Measurements from ENCODE around the gene SPATS2. TPM values are rescaled to one million over a fixed set of nuclear protein-coding genes. Genes with fewer than 3 reads are reported as not detected.
A peak's percentile ranks its signal among the peaks of the same experiment; 100 is the strongest.

Gene SPATS2
- total RNA-seq, 6 experiments from 2014 or later: 33.4 to 64.4 (median 50.9) TPM

DNA sequence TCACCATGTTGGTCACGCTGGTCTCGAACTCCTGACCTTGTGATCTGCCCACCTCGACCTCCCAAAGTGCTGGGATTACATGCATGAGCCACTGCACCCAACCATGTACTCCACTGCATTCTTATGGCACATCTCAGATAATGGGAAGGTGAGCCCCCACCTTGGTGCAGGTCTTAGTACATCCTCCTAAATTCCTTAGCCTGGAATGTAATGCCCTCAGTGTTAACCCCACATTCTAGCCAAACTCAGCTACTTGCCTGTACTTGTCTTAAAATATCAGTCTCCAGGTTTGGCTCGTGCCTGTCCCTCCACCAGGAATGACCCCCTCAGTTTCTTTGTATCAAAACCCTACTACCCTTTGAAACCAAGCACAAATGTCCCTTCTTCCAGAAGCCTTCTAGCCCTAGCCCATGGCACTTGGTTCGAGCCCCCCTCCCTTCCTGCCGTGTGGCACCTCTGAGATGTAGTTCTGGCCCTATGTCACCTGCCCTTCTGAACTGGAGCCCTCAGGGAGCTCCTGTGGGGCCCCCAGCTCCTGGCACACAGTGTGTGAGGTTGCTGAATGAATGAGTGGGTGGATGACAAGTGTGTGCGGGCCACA, 179.9 kb downstream of the SPATS2 start:
- no peak for DNase-seq
- Mint-ChIP-seq H3K27ac (no peak overlapping the region), H3K36me3 (ENCODE audit: low read depth) (no peaks in the 10 kb centered on the region), H3K27me3 (ENCODE audit: insufficient read depth) (peaks cover 47% of the 10 kb centered on the region), H3K4me3 (no peak overlapping the region), H3K9me3 (no peaks in the 10 kb centered on the region), H3K4me1 (ENCODE audit: low read depth) (no peaks in the 10 kb centered on the region)
- TF ChIP-seq, protein P1, sequence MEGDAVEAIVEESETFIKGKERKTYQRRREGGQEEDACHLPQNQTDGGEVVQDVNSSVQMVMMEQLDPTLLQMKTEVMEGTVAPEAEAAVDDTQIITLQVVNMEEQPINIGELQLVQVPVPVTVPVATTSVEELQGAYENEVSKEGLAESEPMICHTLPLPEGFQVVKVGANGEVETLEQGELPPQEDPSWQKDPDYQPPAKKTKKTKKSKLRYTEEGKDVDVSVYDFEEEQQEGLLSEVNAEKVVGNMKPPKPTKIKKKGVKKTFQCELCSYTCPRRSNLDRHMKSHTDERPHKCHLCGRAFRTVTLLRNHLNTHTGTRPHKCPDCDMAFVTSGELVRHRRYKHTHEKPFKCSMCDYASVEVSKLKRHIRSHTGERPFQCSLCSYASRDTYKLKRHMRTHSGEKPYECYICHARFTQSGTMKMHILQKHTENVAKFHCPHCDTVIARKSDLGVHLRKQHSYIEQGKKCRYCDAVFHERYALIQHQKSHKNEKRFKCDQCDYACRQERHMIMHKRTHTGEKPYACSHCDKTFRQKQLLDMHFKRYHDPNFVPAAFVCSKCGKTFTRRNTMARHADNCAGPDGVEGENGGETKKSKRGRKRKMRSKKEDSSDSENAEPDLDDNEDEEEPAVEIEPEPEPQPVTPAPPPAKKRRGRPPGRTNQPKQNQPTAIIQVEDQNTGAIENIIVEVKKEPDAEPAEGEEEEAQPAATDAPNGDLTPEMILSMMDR (IDR thresholded peaks at IDR 0.05): no peak

DNA sequence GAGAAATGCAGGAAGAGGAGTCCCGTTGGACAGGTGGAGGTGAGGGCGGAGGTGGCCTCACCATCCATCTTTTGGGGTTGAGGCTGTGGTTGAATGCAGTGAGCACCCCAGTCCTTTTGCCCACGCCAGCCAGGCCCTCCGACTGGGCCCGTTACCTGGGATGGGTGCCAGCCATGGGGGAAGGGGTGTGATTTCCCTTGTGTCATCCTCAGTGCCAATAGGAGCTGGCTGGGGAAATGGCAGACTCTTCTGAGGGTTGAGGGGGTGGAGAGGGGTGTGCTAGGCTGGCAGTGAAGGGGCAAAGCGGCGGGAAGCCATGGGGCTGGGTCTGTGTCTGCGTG, 181.2 kb downstream of the SPATS2 start:
- H3K36me3 Mint-ChIP-seq (ENCODE audit: low read depth): no peaks in the 10 kb centered on the region
- H3K9me3 Mint-ChIP-seq: no peaks in the 10 kb centered on the region
- TF ChIP-seq, protein P1 (IDR thresholded peaks at IDR 0.05): no peak
- H3K4me3 Mint-ChIP-seq: no peak overlapping the region
- H3K27me3 Mint-ChIP-seq (ENCODE audit: insufficient read depth): peaks cover 46% of the 10 kb centered on the region
- H3K4me1 Mint-ChIP-seq (ENCODE audit: low read depth): no peaks in the 10 kb centered on the region
- DNase-seq: no peak
- no peak overlapping the region for H3K27ac Mint-ChIP-seq

DNA sequence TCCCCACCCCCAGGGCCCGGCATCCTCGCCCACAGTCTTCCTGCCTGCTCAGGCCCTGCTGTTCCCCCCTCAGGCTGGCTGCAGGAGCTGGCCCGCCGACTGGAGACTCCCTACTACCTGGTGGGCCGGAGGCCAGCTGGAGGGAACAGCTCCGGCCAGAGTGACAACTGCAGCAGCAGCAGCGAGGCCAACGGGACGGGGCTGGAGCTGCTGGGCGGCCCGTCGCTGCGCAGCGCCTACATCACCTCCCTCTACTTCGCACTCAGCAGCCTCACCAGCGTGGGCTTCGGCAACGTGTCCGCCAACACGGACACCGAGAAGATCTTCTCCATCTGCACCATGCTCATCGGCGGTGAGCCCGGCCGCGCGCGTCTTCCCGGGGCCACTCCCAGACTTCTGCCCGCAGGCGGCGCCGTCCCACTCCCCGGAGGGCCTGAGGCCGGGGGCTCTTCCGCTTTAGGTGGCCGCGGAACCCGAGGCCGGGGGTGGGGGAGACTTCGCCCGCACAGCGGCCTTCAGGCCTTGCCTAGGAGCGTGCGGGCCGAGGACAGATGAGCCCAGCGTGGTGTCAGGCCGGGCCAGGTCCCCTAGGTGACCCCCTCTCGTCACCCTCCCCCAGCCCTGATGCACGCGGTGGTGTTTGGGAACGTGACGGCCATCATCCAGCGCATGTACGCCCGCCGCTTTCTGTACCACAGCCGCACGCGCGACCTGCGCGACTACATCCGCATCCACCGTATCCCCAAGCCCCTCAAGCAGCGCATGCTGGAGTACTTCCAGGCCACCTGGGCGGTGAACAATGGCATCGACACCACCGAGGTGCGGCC, 181.8 kb downstream of the SPATS2 start:
- peaks cover 47% of the 10 kb centered on the region for H3K27me3 Mint-ChIP-seq (ENCODE audit: insufficient read depth)
- no peaks in the 10 kb centered on the region for H3K36me3 Mint-ChIP-seq (ENCODE audit: low read depth)
- no peak overlapping the region; the same call in 1 of the 2 replicates for H3K4me3 Mint-ChIP-seq
- H3K9me3 Mint-ChIP-seq: no peaks in the 10 kb centered on the region
- no peak for DNase-seq
- no peaks in the 10 kb centered on the region for H3K4me1 Mint-ChIP-seq (ENCODE audit: low read depth)
- TF ChIP-seq, protein P1 (IDR thresholded peaks at IDR 0.05): peak; percentile 50; the same call in 1 of the 2 replicates
- no peak overlapping the region for H3K27ac Mint-ChIP-seq

DNA sequence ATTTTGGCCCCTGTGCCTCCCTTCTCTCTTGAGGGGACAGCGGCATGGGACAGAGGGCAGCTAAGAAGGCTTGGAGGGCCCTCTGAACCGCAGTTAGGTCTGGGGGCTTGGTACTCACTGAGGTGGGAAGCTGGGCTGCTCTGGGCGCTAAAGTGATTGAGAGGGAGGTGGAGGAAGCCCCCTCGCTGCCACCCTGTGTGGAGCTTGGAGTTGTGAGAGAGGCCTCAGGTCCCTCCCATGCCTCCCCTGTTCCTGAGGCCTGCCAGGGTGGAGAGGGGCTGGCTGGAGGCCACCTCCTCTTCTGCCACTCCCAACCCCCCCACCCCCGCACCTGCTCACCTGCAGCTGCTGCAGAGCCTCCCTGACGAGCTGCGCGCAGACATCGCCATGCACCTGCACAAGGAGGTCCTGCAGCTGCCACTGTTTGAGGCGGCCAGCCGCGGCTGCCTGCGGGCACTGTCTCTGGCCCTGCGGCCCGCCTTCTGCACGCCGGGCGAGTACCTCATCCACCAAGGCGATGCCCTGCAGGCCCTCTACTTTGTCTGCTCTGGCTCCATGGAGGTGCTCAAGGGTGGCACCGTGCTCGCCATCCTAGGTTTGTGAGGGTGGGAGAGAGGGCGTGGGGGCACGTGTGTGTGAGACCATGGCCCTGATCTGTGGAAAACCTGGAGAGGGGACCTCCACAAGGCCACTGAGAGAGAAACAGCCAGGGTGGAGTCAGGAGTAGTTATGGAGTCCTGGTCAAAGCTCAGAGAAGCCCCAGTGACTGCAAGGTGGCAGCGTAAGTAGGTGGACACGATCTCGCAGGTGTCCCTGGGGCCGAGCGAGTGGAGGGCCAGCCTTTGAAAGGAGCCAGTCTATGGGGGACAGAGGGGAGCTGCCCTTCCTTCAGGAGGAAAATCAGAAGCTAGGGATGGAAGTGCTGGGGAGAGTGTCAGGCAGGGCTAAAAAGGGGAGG, 182.8 kb downstream of the SPATS2 start:
- TF ChIP-seq, protein P1 (IDR thresholded peaks at IDR 0.05): no peak
- DNase-seq: no peak
- Mint-ChIP-seq H3K9me3 (no peaks in the 10 kb centered on the region), H3K27me3 (ENCODE audit: insufficient read depth) (peaks cover 38% of the 10 kb centered on the region), H3K27ac (no peak overlapping the region), H3K4me3 (no peak overlapping the region), H3K4me1 (ENCODE audit: low read depth) (no peaks in the 10 kb centered on the region), H3K36me3 (ENCODE audit: low read depth) (no peaks in the 10 kb centered on the region)

DNA sequence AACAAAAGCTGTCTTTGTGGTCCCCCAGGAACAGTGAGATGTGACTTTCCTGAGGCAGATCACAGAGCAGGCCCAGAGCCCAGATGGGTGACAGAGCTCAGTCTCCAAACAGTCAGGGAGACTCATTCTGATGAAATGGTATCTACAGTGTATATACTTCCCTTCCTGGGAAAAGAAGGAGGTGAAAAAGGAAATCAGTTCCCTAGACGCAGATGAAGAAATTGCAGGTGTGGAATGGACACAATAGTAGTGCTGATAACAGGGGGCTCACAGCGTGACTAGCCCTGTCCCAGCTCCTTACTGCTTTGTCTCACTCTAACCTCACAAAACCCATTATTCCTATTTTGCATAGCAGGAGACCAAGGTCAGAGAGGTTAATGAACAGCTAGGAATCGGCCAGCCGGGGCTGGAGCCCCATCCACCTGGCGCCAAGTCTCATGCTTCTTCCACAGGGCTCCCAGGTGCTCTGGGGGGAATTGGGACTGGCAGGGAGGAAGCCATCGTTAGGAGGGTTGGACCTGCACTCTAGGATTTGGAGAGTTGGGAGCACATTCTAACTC, 183.5 kb downstream of the SPATS2 start:
- TF ChIP-seq, protein P1 (IDR thresholded peaks at IDR 0.05): no peak
- Mint-ChIP-seq H3K9me3 (no peaks in the 10 kb centered on the region), H3K36me3 (ENCODE audit: low read depth) (no peaks in the 10 kb centered on the region), H3K27ac (no peak overlapping the region), H3K4me3 (no peak overlapping the region), H3K27me3 (ENCODE audit: insufficient read depth) (peaks cover 38% of the 10 kb centered on the region), H3K4me1 (ENCODE audit: low read depth) (no peaks in the 10 kb centered on the region)
- DNase-seq: no peak
